ENCODE measurements around the gene PDLIM3. TPM values are rescaled to one million over a fixed set of nuclear protein-coding genes. Genes with fewer than 3 reads are reported as not detected.

The PDLIM3 gene
- total and polyA plus RNA-seq, 2 donors (not counting 1 experiment from before 2014, with no cell fraction given): 0.15 TPM; not detected in 1

DNA sequence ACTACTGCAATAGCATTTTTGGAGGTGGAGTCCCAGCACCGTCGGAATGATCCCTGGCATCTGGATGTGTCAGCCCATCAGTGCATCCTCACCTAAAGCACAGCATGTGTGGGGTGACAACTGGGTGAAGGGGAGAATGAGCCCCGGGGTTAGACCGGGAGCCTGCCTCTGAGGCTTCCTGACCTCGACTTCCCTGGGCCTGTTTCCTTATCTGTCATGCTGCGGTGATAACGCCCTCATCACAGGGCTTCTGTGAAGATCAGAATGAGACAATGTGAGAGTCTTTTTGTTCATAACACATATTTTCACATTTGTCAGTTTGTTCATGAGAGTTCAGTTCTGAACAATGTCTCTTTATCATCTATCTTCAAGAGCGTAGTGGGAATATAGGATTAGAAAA is 31.1 kb upstream of the PDLIM3 start:
- no peak for TF ChIP-seq CTCF (IDR thresholded peaks at IDR 0.05)
- no peak for TF ChIP-seq EZH2 (IDR thresholded peaks at IDR 0.05; ENCODE audit: borderline replicate concordance, insufficient read depth, low read depth, low read length, poor library complexity, severe bottlenecking)
- no peaks in the 10 kb centered on the region for H3K9me3 Mint-ChIP-seq (ENCODE audit: insufficient read depth)

DNA sequence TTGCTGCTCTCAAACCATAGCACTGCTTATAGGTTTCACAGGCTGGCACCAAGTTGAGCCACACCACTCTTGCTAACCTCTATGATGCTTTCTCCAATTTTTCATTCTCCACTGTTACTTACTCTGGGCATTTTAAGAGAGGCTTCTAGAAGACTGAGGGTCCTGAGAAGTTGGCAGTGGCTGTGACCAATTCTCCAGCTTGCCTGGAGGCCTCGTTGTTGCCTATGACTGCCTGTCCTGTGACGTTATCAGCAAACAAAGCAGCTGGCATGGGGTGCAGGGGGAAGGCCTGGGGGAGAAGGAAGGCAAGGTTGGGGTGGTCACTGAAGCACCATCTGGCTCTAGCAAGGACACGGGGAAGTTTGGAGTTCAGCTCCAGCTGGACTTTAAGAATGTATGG is 30.4 kb upstream of the PDLIM3 start:
- Mint-ChIP-seq H3K27me3 (peaks cover 18% of the 10 kb centered on the region), H3K9me3 (ENCODE audit: insufficient read depth) (no peaks in the 10 kb centered on the region), H3K4me1 (no peaks in the 10 kb centered on the region), H3K4me3 (no peak overlapping the region), H3K27ac (no peak overlapping the region)
- H4K20me1 ChIP-seq (ENCODE audit: control insufficient read depth, insufficient read depth, low read length, poor library complexity, severe bottlenecking): no peaks in the 10 kb centered on the region
- H3K4me2 ChIP-seq (replicated peaks; ENCODE audit: low read depth, low read length, poor library complexity, severe bottlenecking): no peak overlapping the region
- no peak overlapping the region for H2AFZ ChIP-seq (ENCODE audit: insufficient read depth, low read depth, low read length, poor library complexity, severe bottlenecking)
- 88% methylated on average over 3 of the region's 3 CpGs for WGBS (ENCODE audit: insufficient coverage)
- peaks cover 0 to 6% (median 0%) of the 10 kb centered on the region in 4 experiments for H3K27me3 ChIP-seq (replicated peaks in 1 of 4; ENCODE audit: control extremely low read depth in 1 of 4, control insufficient read depth in 3 of 4, insufficient read depth in 4 of 4, low read length in 3 of 4)
- H3K36me3 ChIP-seq (replicated peaks in 1 of 2; ENCODE audit: control extremely low read depth in 1 of 2, control insufficient read depth in 1 of 2, extremely low read depth in 1 of 2, insufficient read depth in 2 of 2, low read length in 1 of 2): no peaks in the 10 kb centered on the region
- H3K79me2 ChIP-seq (ENCODE audit: control insufficient read depth, insufficient read depth, low read length): no peaks in the 10 kb centered on the region
- no peak for DNase-seq
- H3K27ac ChIP-seq (ENCODE audit: low read length in 2 of 2): no peak overlapping the region
- ChIA-PET POLR2A (no interaction called here), CTCF (no interaction called here)
- H3K9me3 ChIP-seq (ENCODE audit: control extremely low read depth in 1 of 3, control insufficient read depth in 2 of 3, insufficient read depth in 1 of 3, low read length in 2 of 3): peaks cover 0 to 7% (median 2%) of the 10 kb centered on the region in 3 donors
- intact Hi-C loops (cut with micrococcal nuclease): no loop called here
- TF ChIP-seq CTCF (IDR thresholded peaks at IDR 0.05): no peak
- no peak for TF ChIP-seq EZH2 (IDR thresholded peaks at IDR 0.05; ENCODE audit: borderline replicate concordance, insufficient read depth, low read depth, low read length, poor library complexity, severe bottlenecking)
- no peak overlapping the region for H3K9ac ChIP-seq (ENCODE audit: low read length)
- no peak for ATAC-seq (ENCODE audit: low read depth)
- no peaks in the 10 kb centered on the region for H3K4me1 ChIP-seq (ENCODE audit: control insufficient read depth in 2 of 2, insufficient read depth in 2 of 2, low read length in 2 of 2)
- H3K4me3 ChIP-seq (ENCODE audit: control extremely low read depth in 1 of 5, extremely low read depth in 1 of 5, insufficient read depth in 1 of 5, low read depth in 2 of 5, low read length in 4 of 5): no peak overlapping the region

More for the DNA sequence above, 31.1 kb upstream of the PDLIM3 start:
- no peak overlapping the region for H2AFZ ChIP-seq (ENCODE audit: insufficient read depth, low read depth, low read length, poor library complexity, severe bottlenecking)
- no peaks in the 10 kb centered on the region for H3K36me3 ChIP-seq (replicated peaks in 1 of 2; ENCODE audit: control extremely low read depth in 1 of 2, control insufficient read depth in 1 of 2, extremely low read depth in 1 of 2, insufficient read depth in 2 of 2, low read length in 1 of 2)
- DNase-seq (no peak), ATAC-seq (ENCODE audit: low read depth) (no peak)
- Mint-ChIP-seq H3K4me1 (no peaks in the 10 kb centered on the region), H3K4me3 (no peak overlapping the region), H3K27me3 (peaks cover 20% of the 10 kb centered on the region), H3K27ac (no peak overlapping the region)
- H3K4me1 ChIP-seq (ENCODE audit: control insufficient read depth in 2 of 2, insufficient read depth in 2 of 2, low read length in 2 of 2): no peaks in the 10 kb centered on the region
- H4K20me1 ChIP-seq (ENCODE audit: control insufficient read depth, insufficient read depth, low read length, poor library complexity, severe bottlenecking): no peaks in the 10 kb centered on the region
- intact Hi-C loops (cut with micrococcal nuclease): no loop called here
- WGBS (ENCODE audit: insufficient coverage): 100% methylated on average over 3 of the region's 8 CpGs
- no peak overlapping the region for H3K9ac ChIP-seq (ENCODE audit: low read length)
- H3K27me3 ChIP-seq (replicated peaks in 1 of 4; ENCODE audit: control extremely low read depth in 1 of 4, control insufficient read depth in 3 of 4, insufficient read depth in 4 of 4, low read length in 3 of 4): peaks cover 0 to 6% (median 0%) of the 10 kb centered on the region in 4 experiments
- no peaks in the 10 kb centered on the region for H3K79me2 ChIP-seq (ENCODE audit: control insufficient read depth, insufficient read depth, low read length)
- ChIA-PET POLR2A (no interaction called here), CTCF (no interaction called here)
- no peak overlapping the region for H3K27ac ChIP-seq (ENCODE audit: low read length in 2 of 2)
- H3K9me3 ChIP-seq (ENCODE audit: control extremely low read depth in 1 of 3, control insufficient read depth in 2 of 3, insufficient read depth in 1 of 3, low read length in 2 of 3): peaks cover 0 to 7% (median 2%) of the 10 kb centered on the region in 3 donors
- no peak overlapping the region for H3K4me2 ChIP-seq (replicated peaks; ENCODE audit: low read depth, low read length, poor library complexity, severe bottlenecking)
- H3K4me3 ChIP-seq (ENCODE audit: control extremely low read depth in 1 of 5, extremely low read depth in 1 of 5, insufficient read depth in 1 of 5, low read depth in 2 of 5, low read length in 4 of 5): no peak overlapping the region
